Thymus (tissue), 11 donors: ENCODE data around the gene SH3RF2. TPM values are rescaled to one million over a fixed set of nuclear protein-coding genes. Genes with fewer than 3 reads are reported as not detected.

ENCODE experiments used
- DNase-seq, 9 donors: peaks; one replicate each; pipeline ENCODE4 v3.0.0-alpha.2; 2013; ENCODE audit warnings: low spot score in 9 of 9, low read depth in 6 of 9, missing footprints in 1 of 9
- H3K27ac ChIP-seq, 2 donors: one replicate each; pipeline ENCODE4 v1.5.1; 2013; ENCODE audit warnings: control low read depth in 1 of 2, low read depth in 1 of 2, low read length in 1 of 2, mild to moderate bottlenecking in 1 of 2, moderate library complexity in 1 of 2
- H3K27me3 ChIP-seq, 2 donors: one replicate each; pipeline ENCODE4 v1.5.1; 2013; ENCODE audit warnings: low read length in 1 of 2; ENCODE audit not compliant: control insufficient read depth in 2 of 2, insufficient read depth in 1 of 2
- H3K36me3 ChIP-seq, 2 donors: one replicate each; pipeline ENCODE4 v1.5.1; 2013; ENCODE audit warnings: low read length in 1 of 2, mild to moderate bottlenecking in 1 of 2, moderate library complexity in 1 of 2; ENCODE audit not compliant: control insufficient read depth in 2 of 2, insufficient read depth in 2 of 2
- H3K4me1 ChIP-seq, 2 donors: one replicate each; pipeline ENCODE4 v1.5.1; 2013; ENCODE audit warnings: low read length in 2 of 2; ENCODE audit not compliant: control insufficient read depth in 2 of 2, insufficient read depth in 2 of 2
- H3K4me3 ChIP-seq, 2 donors: one replicate each; pipeline ENCODE4 v1.5.1; 2013; ENCODE audit warnings: low read length in 2 of 2, control low read depth in 1 of 2, mild to moderate bottlenecking in 1 of 2
- H3K9me3 ChIP-seq, 2 donors: one replicate each; pipeline ENCODE4 v1.5.1; 2013; ENCODE audit warnings: low read length in 1 of 2, mild to moderate bottlenecking in 1 of 2; ENCODE audit not compliant: control insufficient read depth in 2 of 2, insufficient read depth in 1 of 2
- WGBS: extraction: QIAGEN DNeasy Blood & Tissue Kit; methylation state at CpG from one replicate; pipeline ENCODE4 v1.1.7; 2013; 5-methylcytosine and 5-hydroxymethylcytosine counted together
- polyA plus RNA-seq: library from polyadenylated mRNA; stranded (reverse); fragments of 200-250 nt; gene quantifications from one replicate; pipeline ENCODE4 v1.2.3, GENCODE V29; 2013
- total RNA-seq: library from RNA; stranded (reverse); fragments of 120-200 nt; gene quantifications from one replicate; pipeline ENCODE4 v1.2.4, GENCODE V29; 2013
- donor health status: healthy.

SH3RF2 gene
- total and polyA plus RNA-seq, 2 donors: 0.76 to 2.4 TPM

GRCh38 chr5:146060221-146060585, 123.8 kb downstream of the SH3RF2 start:
- 96% methylated on average over 5 of the region's 5 CpGs for WGBS
- no peaks in the 10 kb centered on the region for H3K27me3 ChIP-seq
- no peaks in the 10 kb centered on the region for H3K4me1 ChIP-seq
- no peaks in the 10 kb centered on the region for H3K36me3 ChIP-seq
- H3K27ac ChIP-seq: no peak overlapping the region
- H3K9me3 ChIP-seq: no peaks in the 10 kb centered on the region
- H3K4me3 ChIP-seq: no peak overlapping the region
- no peak for DNase-seq

- WGBS: 87% methylated on average over 8 of the region's 8 CpGs
- Histone ChIP-seq H3K27ac (no peak overlapping the region), H3K27me3 (no peaks in the 10 kb centered on the region), H3K9me3 (no peaks in the 10 kb centered on the region), H3K4me1 (peaks cover 0 to 4% of the 10 kb centered on the region in 2 donors), H3K36me3 (no peaks in the 10 kb centered on the region), H3K4me3 (no peak overlapping the region)
- no peak for DNase-seq
Measured at GRCh38 chr5:146066968-146067367, 130.6 kb downstream of the SH3RF2 start.

GRCh38 chr5:146068206-146068605, 131.8 kb downstream of the SH3RF2 start:
- no peak for DNase-seq
- H3K36me3 ChIP-seq: no peaks in the 10 kb centered on the region
- H3K27ac ChIP-seq: no peak overlapping the region
- 95% methylated on average over 9 of the region's 9 CpGs for WGBS
- H3K9me3 ChIP-seq: no peaks in the 10 kb centered on the region
- H3K27me3 ChIP-seq: no peaks in the 10 kb centered on the region
- no peak overlapping the region for H3K4me3 ChIP-seq
- H3K4me1 ChIP-seq: peaks cover 0 to 4% of the 10 kb centered on the region in 2 donors

GRCh38 chr5:146068977-146069779, 132.8 kb downstream of the SH3RF2 start:
- H3K4me3 ChIP-seq: no peak overlapping the region
- no peaks in the 10 kb centered on the region for H3K36me3 ChIP-seq
- H3K27ac ChIP-seq: no peak overlapping the region
- peaks cover 0 to 4% of the 10 kb centered on the region in 2 donors for H3K4me1 ChIP-seq
- no peaks in the 10 kb centered on the region for H3K9me3 ChIP-seq
- 95% methylated on average over 6 of the region's 6 CpGs for WGBS
- no peak for DNase-seq
- no peaks in the 10 kb centered on the region for H3K27me3 ChIP-seq

GRCh38 chr5:146069780-146070099, 133.4 kb downstream of the SH3RF2 start:
- Histone ChIP-seq H3K4me3 (no peak overlapping the region), H3K36me3 (no peaks in the 10 kb centered on the region), H3K27ac (no peak overlapping the region), H3K27me3 (no peaks in the 10 kb centered on the region), H3K9me3 (no peaks in the 10 kb centered on the region), H3K4me1 (peaks cover 0 to 4% of the 10 kb centered on the region in 2 donors)
- WGBS: 96% methylated on average over 2 of the region's 2 CpGs
- no peak for DNase-seq

- no peaks in the 10 kb centered on the region for H3K27me3 ChIP-seq
- H3K4me3 ChIP-seq: no peak overlapping the region
- no peaks in the 10 kb centered on the region for H3K36me3 ChIP-seq
- WGBS: 95% methylated on average over 3 of the region's 3 CpGs
- no peak overlapping the region for H3K27ac ChIP-seq
- peaks cover 0 to 4% of the 10 kb centered on the region in 2 donors for H3K4me1 ChIP-seq
- no peak for DNase-seq
- H3K9me3 ChIP-seq: no peaks in the 10 kb centered on the region
Measured at GRCh38 chr5:146070746-146071145, 134.4 kb downstream of the SH3RF2 start.

GRCh38 chr5:146071171-146071570, 134.8 kb downstream of the SH3RF2 start:
- no peaks in the 10 kb centered on the region for H3K9me3 ChIP-seq
- H3K4me3 ChIP-seq: no peak overlapping the region
- peaks cover 0 to 4% of the 10 kb centered on the region in 2 donors for H3K4me1 ChIP-seq
- H3K27me3 ChIP-seq: no peaks in the 10 kb centered on the region
- no peak overlapping the region for H3K27ac ChIP-seq
- no peak for DNase-seq
- no peaks in the 10 kb centered on the region for H3K36me3 ChIP-seq
- WGBS: 81% methylated on average over 4 of the region's 4 CpGs

GRCh38 chr5:146072595-146072994, 136.2 kb downstream of the SH3RF2 start:
- H3K4me1 ChIP-seq: peaks cover 0 to 4% of the 10 kb centered on the region in 2 donors
- no peaks in the 10 kb centered on the region for H3K27me3 ChIP-seq
- H3K9me3 ChIP-seq: no peaks in the 10 kb centered on the region
- no peaks in the 10 kb centered on the region for H3K36me3 ChIP-seq
- no peak overlapping the region for H3K27ac ChIP-seq
- H3K4me3 ChIP-seq: no peak overlapping the region
- DNase-seq: no peak
- WGBS: 93% methylated on average over 2 of the region's 2 CpGs

- H3K27me3 ChIP-seq: no peaks in the 10 kb centered on the region
- peaks cover 0 to 4% of the 10 kb centered on the region in 2 donors for H3K4me1 ChIP-seq
- no peak overlapping the region for H3K4me3 ChIP-seq
- H3K36me3 ChIP-seq: no peaks in the 10 kb centered on the region
- no peaks in the 10 kb centered on the region for H3K9me3 ChIP-seq
- H3K27ac ChIP-seq: no peak overlapping the region
- DNase-seq: no peak
- WGBS: 92% methylated on average over 9 of the region's 9 CpGs
Measured at GRCh38 chr5:146073239-146073900, 137.0 kb downstream of the SH3RF2 start.
